ENCODE data around the gene IRF8.
"Not testable (repeated sequence)": the region's sequence is repeated elsewhere in the genome, so short reads cannot be mapped to it uniquely, and the experiment has no call there.

The IRF8 gene

GRCh38 chr16:85869206-85869605, 29.8 kb upstream of the IRF8 start:
- DNase-seq: no peak

GRCh38 chr16:85869785-85870558, 29.0 kb upstream of the IRF8 start:
- DNase-seq: no peak

- DNase-seq: no peak
Measured at GRCh38 chr16:85871756-85872155, 27.2 kb upstream of the IRF8 start.

DNA sequence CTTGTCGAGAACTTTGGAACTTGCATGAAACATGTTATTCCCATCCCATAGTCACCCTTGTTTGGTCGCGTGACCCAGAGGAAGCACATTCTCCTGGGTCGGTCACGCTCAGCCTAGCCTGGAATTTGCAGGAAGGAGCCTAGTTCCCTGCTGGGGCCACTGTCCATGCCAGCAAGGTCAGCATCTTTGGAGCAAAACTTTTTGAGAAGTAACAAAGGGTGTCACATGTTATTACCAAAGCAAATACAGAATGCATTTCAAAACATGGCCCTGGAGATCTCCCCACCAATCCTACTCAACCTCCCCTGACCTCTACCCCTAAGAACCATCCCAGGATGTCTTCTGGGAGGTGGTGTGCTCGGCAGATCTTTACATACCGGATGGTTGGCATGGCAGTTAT, 26.2 kb upstream of the IRF8 start:
- DNase-seq: no peak

GRCh38 chr16:85873153-85873552, 25.8 kb upstream of the IRF8 start:
- no peak for DNase-seq

DNA sequence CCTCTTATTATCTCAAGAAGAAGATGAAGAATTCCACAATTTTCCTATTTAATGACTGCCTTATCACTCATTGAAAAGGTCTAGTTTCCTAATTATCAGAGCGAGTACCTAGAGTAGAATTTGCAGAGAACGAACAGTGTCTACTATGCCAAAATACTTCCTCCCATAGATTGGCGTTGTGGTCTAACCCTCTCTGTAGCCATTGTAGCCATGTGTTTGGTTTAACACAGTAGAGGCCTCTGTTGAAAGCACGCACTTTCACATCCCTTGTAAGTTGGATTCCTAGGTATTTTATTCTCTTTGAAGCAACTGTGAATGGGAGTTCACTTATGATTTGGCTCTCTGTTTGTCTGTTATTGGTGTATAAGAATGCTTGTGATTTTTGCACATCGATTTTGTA, 24.9 kb upstream of the IRF8 start:
- DNase-seq: not testable (repeated sequence)

GRCh38 chr16:85878407-85878806, 20.6 kb upstream of the IRF8 start:
- DNase-seq: no peak

DNA sequence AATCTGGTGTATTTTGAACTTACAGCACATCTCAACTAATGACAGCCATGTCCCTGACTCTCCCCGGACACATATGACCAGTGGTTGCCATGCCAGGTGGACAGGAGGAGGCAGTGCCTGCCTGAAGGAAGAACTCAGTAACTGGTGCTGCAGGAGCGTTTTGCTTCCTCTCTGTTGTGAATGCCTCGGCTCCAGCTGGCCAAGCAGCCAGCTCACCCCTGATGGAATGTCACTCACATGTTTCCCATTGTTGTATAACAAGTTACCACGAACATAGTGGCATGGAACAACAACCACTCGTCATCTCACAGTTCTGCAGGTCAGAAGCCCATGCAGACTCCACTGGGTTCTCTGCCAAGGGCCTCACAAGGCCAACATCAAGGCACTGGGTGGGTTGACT, 20.1 kb upstream of the IRF8 start:
- DNase-seq: no peak

- no peak for DNase-seq
Measured at GRCh38 chr16:85879549-85879948, 19.4 kb upstream of the IRF8 start.

DNA sequence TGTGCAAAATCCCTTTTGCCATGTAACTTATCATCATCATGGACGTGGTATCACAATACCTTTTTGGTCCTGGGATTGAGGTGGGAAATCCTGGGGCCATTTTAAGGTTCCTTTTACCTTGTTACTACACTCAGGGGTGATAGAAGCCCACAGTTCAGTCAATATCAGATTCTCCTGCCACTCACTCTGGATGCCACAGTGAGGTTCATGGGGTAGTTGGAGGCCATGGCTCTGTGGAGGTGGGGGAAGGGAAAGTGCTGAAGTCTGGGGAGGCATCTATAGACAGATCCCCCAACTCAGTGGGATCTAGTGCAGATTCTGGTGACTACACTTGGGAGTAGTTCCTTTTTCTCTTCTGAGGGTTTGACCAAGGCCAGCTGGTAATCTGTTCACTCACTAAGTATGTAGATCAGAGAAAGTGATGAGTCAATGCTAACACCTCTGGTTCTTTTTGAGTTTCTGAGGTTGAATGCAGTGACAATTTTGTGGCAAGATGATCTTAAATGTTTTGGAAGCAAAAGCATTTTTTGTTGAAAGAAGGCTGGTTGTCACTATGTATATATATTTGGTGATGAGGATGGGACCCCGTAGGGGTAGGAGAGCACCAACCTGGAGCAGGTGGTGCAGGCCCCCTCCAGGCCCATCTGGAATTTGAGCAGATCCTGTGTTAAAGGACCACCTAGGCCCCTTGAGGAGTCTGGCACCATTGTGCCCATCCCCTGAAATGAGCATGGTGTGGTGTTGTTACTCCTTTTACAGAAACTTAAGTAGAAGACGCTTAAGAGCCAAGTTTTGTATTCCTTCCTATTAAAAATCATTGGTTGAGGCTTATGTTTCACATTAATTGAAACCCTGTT, 18.8 kb upstream of the IRF8 start:
- DNase-seq: peak in 1 of 2 donors; percentile 55

GRCh38 chr16:85880861-85881260, 18.1 kb upstream of the IRF8 start:
- DNase-seq: no peak

DNA sequence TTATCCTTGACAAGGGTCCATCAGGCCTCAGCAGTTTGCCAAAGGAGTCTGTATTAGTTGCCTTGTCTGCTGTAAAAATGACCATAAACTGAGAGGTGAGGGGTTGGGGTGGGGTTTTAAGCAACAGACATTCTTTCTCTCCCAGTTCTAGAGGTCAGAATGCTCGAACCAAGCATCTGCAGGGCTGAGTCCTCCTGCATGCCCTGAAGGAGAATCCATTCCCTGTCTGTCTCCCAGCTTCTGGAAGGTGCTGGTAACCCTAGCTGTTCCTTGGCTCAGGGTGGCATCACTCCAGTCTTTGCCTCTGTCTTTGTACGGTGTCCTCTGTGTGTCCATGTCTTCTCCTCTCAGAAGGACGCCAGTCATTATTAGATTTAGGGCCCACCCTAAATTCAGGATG, 17.5 kb upstream of the IRF8 start:
- no peak for DNase-seq

GRCh38 chr16:85882181-85882810, 16.7 kb upstream of the IRF8 start:
- no peak for DNase-seq

- DNase-seq: no peak
Measured at GRCh38 chr16:85883813-85884212, 15.1 kb upstream of the IRF8 start.

DNA sequence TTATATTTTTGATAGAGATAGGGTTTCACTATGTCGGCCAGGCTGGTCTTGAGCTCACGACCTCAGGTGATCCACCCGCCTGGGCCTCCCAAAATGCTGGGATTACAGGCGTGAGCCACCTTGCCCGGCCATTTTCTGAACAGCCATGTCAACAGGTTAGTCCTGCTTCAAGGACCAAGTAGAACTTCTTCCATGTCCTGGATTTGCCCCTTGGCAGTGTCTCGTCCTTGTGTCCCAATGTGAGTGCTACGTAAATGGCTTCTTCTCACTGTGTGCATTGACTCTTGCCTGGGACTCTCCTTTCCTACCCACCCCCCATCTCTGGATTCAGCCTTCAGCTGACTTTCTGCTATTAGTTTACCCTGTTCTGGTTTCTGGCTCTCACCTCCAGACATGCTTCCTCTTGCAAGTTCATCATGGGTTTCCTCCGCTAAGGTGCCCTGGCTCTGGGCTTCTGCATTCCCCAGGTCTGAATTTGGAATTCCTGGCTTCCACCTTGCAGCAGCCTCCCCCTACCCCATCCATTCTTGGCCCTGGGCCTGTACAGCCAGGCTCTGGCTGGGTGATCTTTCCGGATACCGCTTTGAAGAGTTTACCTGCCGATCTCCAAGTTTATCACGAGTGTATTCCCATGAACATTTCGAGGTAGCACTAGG, 14.0 kb upstream of the IRF8 start:
- DNase-seq: no peak

- no peak for DNase-seq
Measured at GRCh38 chr16:85885537-85885936, 13.4 kb upstream of the IRF8 start.

DNA sequence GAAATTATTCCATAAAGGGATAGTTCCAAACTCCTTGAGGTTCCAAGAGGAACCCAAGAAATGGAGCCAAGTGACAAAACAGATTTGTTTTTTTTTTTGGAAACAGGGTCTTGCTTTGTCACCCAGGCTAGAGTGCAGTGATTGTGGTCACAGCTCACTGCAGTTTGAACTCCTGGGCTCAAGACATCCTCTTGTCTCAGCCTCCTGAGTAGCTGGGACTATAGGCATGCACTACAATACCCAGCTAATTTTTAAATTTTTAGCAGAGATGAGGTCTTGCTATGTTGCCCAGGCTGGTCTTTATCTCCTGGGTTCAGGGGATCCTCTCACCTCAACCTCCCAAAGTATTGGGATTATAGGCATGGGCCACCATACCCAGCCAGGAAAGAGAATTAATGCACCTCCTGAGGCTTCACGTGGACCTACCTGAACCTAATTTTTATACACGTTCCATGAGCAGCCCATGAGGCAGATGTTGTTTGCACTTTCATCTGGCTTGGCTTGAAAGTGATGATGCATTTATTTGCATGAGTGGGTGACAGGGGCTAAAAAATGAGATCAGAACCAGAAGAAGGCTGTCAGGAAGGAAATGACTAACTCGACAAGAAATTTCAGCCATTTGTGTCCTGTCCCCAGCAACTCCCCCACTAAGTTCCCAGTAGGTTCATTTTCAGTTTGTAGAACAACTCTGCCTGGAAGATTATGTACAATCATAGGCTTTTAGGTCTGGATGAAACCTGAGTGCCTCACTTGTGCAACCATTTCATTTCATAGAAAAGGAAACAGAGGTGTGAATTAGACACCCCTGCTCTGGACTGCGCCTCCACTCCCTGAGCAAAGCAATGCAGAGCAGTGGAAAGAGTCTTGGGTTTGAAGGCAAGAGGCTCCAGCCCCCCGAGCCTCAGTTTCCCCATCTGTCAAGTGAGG, 10.3 kb upstream of the IRF8 start:
- peak in 1 of 2 donors; percentile 97 for DNase-seq

GRCh38 chr16:85891033-85891775, 7.8 kb upstream of the IRF8 start:
- DNase-seq: no peak

DNA sequence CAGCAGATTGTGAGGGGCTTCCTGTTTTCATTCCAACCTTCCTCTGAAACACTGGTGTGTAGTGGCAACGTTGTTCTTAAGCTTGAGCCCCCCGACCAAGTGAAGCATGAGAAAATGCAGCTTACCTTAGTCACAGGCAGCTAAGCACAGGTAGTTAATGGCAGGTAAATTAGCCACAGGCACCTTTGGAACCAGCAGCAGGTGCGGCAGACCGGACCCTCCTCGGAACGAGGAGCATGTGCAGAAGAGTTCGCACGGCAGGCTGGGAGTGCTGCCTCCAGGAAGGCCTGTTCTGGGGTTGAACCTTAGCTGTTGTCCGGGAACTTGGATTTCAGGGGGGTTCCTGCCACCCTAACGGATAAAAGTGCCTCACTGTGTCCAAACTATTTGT, 7.2 kb upstream of the IRF8 start:
- DNase-seq: no peak

DNA sequence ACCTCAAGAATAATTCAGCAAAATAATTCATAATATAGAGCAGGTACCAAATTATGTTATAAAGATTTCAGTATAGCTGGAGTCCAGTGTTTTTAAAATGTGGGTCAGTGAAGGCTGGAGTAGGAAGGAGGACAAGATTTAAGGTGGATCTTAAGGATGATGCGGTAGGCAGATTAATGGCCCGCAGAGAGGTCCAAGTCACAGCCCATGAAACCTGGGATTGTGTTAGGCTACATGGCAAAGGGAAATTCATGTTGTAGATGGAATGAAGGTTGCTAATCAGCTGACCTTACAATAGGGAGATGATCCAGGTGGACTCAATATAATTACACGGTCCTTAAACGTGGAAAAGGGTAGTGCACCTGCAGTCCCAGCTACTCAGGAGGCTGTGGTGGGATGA, 6.2 kb upstream of the IRF8 start:
- DNase-seq: no peak

DNA sequence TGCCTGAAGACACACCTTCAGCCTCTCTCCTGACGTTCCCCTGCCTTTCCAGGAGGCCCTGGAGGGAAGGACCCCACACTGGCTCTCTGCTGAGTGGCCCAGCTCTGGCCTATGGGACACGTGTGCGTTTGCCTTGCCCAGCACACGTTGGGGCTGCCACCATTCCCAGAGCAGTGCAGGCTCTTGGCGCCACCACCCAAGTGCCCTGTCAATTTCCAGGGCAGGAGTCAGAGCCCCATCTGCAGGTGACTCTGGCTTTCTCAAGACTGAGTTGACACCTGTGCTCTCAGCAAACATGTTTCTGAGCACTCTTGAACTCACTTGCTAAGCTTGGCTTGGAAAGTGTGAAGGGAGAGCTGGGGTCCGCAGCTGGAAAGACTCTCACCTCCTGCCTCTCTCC, 4.7 kb upstream of the IRF8 start:
- DNase-seq: no peak

Measured in bone marrow (tissue), 2 donors.